Measurements from ENCODE around the gene RGS13. TPM values are rescaled to one million over a fixed set of nuclear protein-coding genes. Genes with fewer than 3 reads are reported as not detected.
A peak's percentile ranks its signal among the peaks of the same experiment; 100 is the strongest.
"Not testable (repeated sequence)": the region's sequence is repeated elsewhere in the genome, so short reads cannot be mapped to it uniquely, and the experiment has no call there.

Gene RGS13
- total RNA-seq, 8 experiments from 2014 or later = 0.05 to 11.7 (median 0.63) TPM; not detected in 2

GRCh38 chr1:192660613-192661012 is 24.7 kb downstream of the RGS13 start:
- no peak overlapping the region for H3K4me3 ChIP-seq
- no peak overlapping the region for H3K27ac ChIP-seq
- no peaks in the 10 kb centered on the region for H3K4me1 ChIP-seq (replicated peaks in 1 of 2)
- in situ Hi-C loops (cut with MboI; ENCODE audit: low pct_unique_long_range_greater_than_20kb in 2 of 9, low sequenced_read_pairs in 9 of 9, unreplicated experiment in 9 of 9) = no loop called here
- ATAC-seq (replicated peaks in 6 of 8) = peak in 2 of 8 experiments; percentile 58 to 73
- WGBS, 10 experiments = 0 to 100% (median 81%) methylated on average over 1 to 3 of the region's 3 CpGs

GRCh38 chr1:192668409-192668983 is 32.5 kb downstream of the RGS13 start:
- peak in 4 of 8 experiments; percentile 17 to 57 (median 28) for ATAC-seq (replicated peaks in 6 of 8)
- H3K4me1 ChIP-seq (replicated peaks in 1 of 2) = no peaks in the 10 kb centered on the region
- no peak overlapping the region for H3K27ac ChIP-seq
- H3K4me3 ChIP-seq = no peak overlapping the region
- in situ Hi-C loops (cut with MboI; ENCODE audit: low pct_unique_long_range_greater_than_20kb in 2 of 9, low sequenced_read_pairs in 9 of 9, unreplicated experiment in 9 of 9) = no loop called here
- 70 to 100% (median 87%) methylated on average over 1 to 3 of the region's 5 CpGs; no CpG with 5 or more reads in 5 of the 10 experiments for WGBS, 10 experiments

GRCh38 chr1:192669174-192669573 is 33.2 kb downstream of the RGS13 start:
- ATAC-seq (replicated peaks in 6 of 8) = no peak
- WGBS, 10 experiments = 22 to 100% (median 95%) methylated on average over 1 of the region's 1 CpG; no CpG with 5 or more reads in 1 of the 10 experiments
- Histone ChIP-seq H3K4me1 (replicated peaks in 1 of 2) (no peaks in the 10 kb centered on the region), H3K4me3 (no peak overlapping the region), H3K27ac (no peak overlapping the region)
- in situ Hi-C loops (cut with MboI; ENCODE audit: low pct_unique_long_range_greater_than_20kb in 2 of 9, low sequenced_read_pairs in 9 of 9, unreplicated experiment in 9 of 9) = no loop called here

- WGBS, 10 experiments = 75 to 100% (median 95%) methylated on average over 1 of the region's 1 CpG; no CpG with 5 or more reads in 3 of the 10 experiments
- Histone ChIP-seq H3K4me1 (replicated peaks in 1 of 2) (peaks cover 0 to 3% of the 10 kb centered on the region in 2 donors), H3K4me3 (no peak overlapping the region), H3K27ac (no peak overlapping the region)
- no peak for ATAC-seq (replicated peaks in 6 of 8)
- in situ Hi-C loops (cut with MboI; ENCODE audit: low pct_unique_long_range_greater_than_20kb in 2 of 9, low sequenced_read_pairs in 9 of 9, unreplicated experiment in 9 of 9) = no loop called here
Observed at GRCh38 chr1:192675716-192676115, 39.8 kb downstream of the RGS13 start.

- H3K4me1 ChIP-seq (replicated peaks in 1 of 2) = peaks cover 0 to 3% of the 10 kb centered on the region in 2 donors
- peak in 1 of 8 experiments; percentile 28 for ATAC-seq (replicated peaks in 6 of 8)
- in situ Hi-C loops (cut with MboI; ENCODE audit: low pct_unique_long_range_greater_than_20kb in 2 of 9, low sequenced_read_pairs in 9 of 9, unreplicated experiment in 9 of 9) = no loop called here
- H3K4me3 ChIP-seq = no peak overlapping the region
- H3K27ac ChIP-seq = no peak overlapping the region
Observed at GRCh38 chr1:192678099-192678498, 42.2 kb downstream of the RGS13 start.

GRCh38 chr1:192682335-192682734 is 46.4 kb downstream of the RGS13 start:
- WGBS, 10 experiments = 57 to 100% (median 100%) methylated on average over 1 of the region's 1 CpG; no CpG with 5 or more reads in 4 of the 10 experiments
- in situ Hi-C loops (cut with MboI; ENCODE audit: low pct_unique_long_range_greater_than_20kb in 2 of 9, low sequenced_read_pairs in 9 of 9, unreplicated experiment in 9 of 9) = no loop called here
- peaks cover 0 to 3% of the 10 kb centered on the region in 2 donors for H3K4me1 ChIP-seq (replicated peaks in 1 of 2)
- no peak overlapping the region for H3K27ac ChIP-seq
- H3K4me3 ChIP-seq = no peak overlapping the region
- no peak for ATAC-seq (replicated peaks in 6 of 8)

GRCh38 chr1:192683081-192683480 is 47.1 kb downstream of the RGS13 start:
- 33 to 100% (median 88%) methylated on average over 1 to 4 of the region's 4 CpGs; no CpG with 5 or more reads in 2 of the 10 experiments for WGBS, 10 experiments
- ATAC-seq (replicated peaks in 6 of 8); H3K4me3 ChIP-seq; H3K4me1 ChIP-seq (replicated peaks in 1 of 2); in situ Hi-C loops (cut with MboI; ENCODE audit: low pct_unique_long_range_greater_than_20kb in 2 of 9, low sequenced_read_pairs in 9 of 9, unreplicated experiment in 9 of 9); H3K27ac ChIP-seq: not testable (repeated sequence)

GRCh38 chr1:192689459-192689858 is 53.5 kb downstream of the RGS13 start:
- no peak for ATAC-seq (replicated peaks in 6 of 8)
- H3K27ac ChIP-seq = no peak overlapping the region
- in situ Hi-C loops (cut with MboI; ENCODE audit: low pct_unique_long_range_greater_than_20kb in 2 of 9, low sequenced_read_pairs in 9 of 9, unreplicated experiment in 9 of 9) = no loop called here
- H3K4me3 ChIP-seq = no peak overlapping the region
- no peaks in the 10 kb centered on the region for H3K4me1 ChIP-seq (replicated peaks in 1 of 2)

GRCh38 chr1:192691041-192691440 is 55.1 kb downstream of the RGS13 start:
- in situ Hi-C loops (cut with MboI; ENCODE audit: low pct_unique_long_range_greater_than_20kb in 2 of 9, low sequenced_read_pairs in 9 of 9, unreplicated experiment in 9 of 9) = no loop called here
- H3K4me1 ChIP-seq (replicated peaks in 1 of 2) = no peaks in the 10 kb centered on the region
- no peak overlapping the region for H3K27ac ChIP-seq
- 0 to 92% (median 75%) methylated on average over 1 of the region's 1 CpG; no CpG with 5 or more reads in 3 of the 10 experiments for WGBS, 10 experiments
- no peak overlapping the region for H3K4me3 ChIP-seq
- no peak for ATAC-seq (replicated peaks in 6 of 8)

- Histone ChIP-seq H3K4me3 (no peak overlapping the region), H3K4me1 (replicated peaks in 1 of 2) (no peaks in the 10 kb centered on the region), H3K27ac (no peak overlapping the region)
- WGBS, 10 experiments = 23 to 100% (median 80%) methylated on average over 1 to 2 of the region's 2 CpGs; no CpG with 5 or more reads in 1 of the 10 experiments
- in situ Hi-C loops (cut with MboI; ENCODE audit: low pct_unique_long_range_greater_than_20kb in 2 of 9, low sequenced_read_pairs in 9 of 9, unreplicated experiment in 9 of 9) = no loop called here
- no peak for ATAC-seq (replicated peaks in 6 of 8)
Observed at GRCh38 chr1:192696082-192696481, 60.1 kb downstream of the RGS13 start.

- in situ Hi-C loops (cut with MboI; ENCODE audit: low pct_unique_long_range_greater_than_20kb in 2 of 9, low sequenced_read_pairs in 9 of 9, unreplicated experiment in 9 of 9) = no loop called here
- Histone ChIP-seq H3K27ac (no peak overlapping the region), H3K4me1 (replicated peaks in 1 of 2) (no peaks in the 10 kb centered on the region), H3K4me3 (no peak overlapping the region)
- 29 to 100% (median 92%) methylated on average over 1 to 2 of the region's 2 CpGs; no CpG with 5 or more reads in 1 of the 10 experiments for WGBS, 10 experiments
- no peak for ATAC-seq (replicated peaks in 6 of 8)
Observed at GRCh38 chr1:192697771-192698170, 61.8 kb downstream of the RGS13 start.

GRCh38 chr1:192698731-192699130 is 62.8 kb downstream of the RGS13 start:
- ATAC-seq (replicated peaks in 6 of 8) = no peak
- 92 to 100% (median 95%) methylated on average over 1 to 11 of the region's 11 CpGs; no CpG with 5 or more reads in 1 of the 10 experiments for WGBS, 10 experiments
- in situ Hi-C loops (cut with MboI; ENCODE audit: low pct_unique_long_range_greater_than_20kb in 2 of 9, low sequenced_read_pairs in 9 of 9, unreplicated experiment in 9 of 9) = no loop called here

GRCh38 chr1:192700834-192701271 is 64.9 kb downstream of the RGS13 start:
- in situ Hi-C loops (cut with MboI; ENCODE audit: low pct_unique_long_range_greater_than_20kb in 2 of 9, low sequenced_read_pairs in 9 of 9, unreplicated experiment in 9 of 9) = no loop called here

More at GRCh38 chr1:192698731-192699130, 62.8 kb downstream of the RGS13 start:
- H3K4me3 ChIP-seq = no peak overlapping the region
- H3K27ac ChIP-seq = no peak overlapping the region
- no peaks in the 10 kb centered on the region for H3K4me1 ChIP-seq (replicated peaks in 1 of 2)

More at GRCh38 chr1:192700834-192701271, 64.9 kb downstream of the RGS13 start:
- Histone ChIP-seq H3K27ac (no peak overlapping the region), H3K4me1 (replicated peaks in 1 of 2) (no peaks in the 10 kb centered on the region), H3K4me3 (no peak overlapping the region)
- peak in 2 of 8 experiments; percentile 41 to 70 for ATAC-seq (replicated peaks in 6 of 8)
